Uterus (tissue), 2 donors: ENCODE measurements around the gene GNA12.

ENCODE experiments used
- POLR2A ChIP-seq, 2 donors: fragments of 450-650 bp; IDR thresholded peaks; one replicate each; pipeline ENCODE4 v1.6.1; 2016; ENCODE audit warnings: antibody characterized with exemption in 2 of 2, mild to moderate bottlenecking in 1 of 2, moderate library complexity in 1 of 2
- TF ChIP-seq, protein P1 (sequence below), 4 experiments: fragments of 200-600 bp in 2 of 4; fragments of 450-650 bp in 2 of 4; sonication (generic) in 2 of 4; IDR thresholded peaks; one replicate each; pipeline ENCODE4 v1.5.1; 2016 to 2019; ENCODE audit warnings: antibody characterized with exemption in 4 of 4, mild to moderate bottlenecking in 2 of 4, moderate library complexity in 1 of 4

GRCh38 chr7:2714636-2715035 is 129.5 kb downstream of the GNA12 start:
- TF ChIP-seq, protein P1, sequence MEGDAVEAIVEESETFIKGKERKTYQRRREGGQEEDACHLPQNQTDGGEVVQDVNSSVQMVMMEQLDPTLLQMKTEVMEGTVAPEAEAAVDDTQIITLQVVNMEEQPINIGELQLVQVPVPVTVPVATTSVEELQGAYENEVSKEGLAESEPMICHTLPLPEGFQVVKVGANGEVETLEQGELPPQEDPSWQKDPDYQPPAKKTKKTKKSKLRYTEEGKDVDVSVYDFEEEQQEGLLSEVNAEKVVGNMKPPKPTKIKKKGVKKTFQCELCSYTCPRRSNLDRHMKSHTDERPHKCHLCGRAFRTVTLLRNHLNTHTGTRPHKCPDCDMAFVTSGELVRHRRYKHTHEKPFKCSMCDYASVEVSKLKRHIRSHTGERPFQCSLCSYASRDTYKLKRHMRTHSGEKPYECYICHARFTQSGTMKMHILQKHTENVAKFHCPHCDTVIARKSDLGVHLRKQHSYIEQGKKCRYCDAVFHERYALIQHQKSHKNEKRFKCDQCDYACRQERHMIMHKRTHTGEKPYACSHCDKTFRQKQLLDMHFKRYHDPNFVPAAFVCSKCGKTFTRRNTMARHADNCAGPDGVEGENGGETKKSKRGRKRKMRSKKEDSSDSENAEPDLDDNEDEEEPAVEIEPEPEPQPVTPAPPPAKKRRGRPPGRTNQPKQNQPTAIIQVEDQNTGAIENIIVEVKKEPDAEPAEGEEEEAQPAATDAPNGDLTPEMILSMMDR (IDR thresholded peaks at IDR 0.05): no peak
- no peak for TF ChIP-seq POLR2A (IDR thresholded peaks at IDR 0.05)
